Measurements from ENCODE around the gene SLC6A3.

The SLC6A3 gene

DNA sequence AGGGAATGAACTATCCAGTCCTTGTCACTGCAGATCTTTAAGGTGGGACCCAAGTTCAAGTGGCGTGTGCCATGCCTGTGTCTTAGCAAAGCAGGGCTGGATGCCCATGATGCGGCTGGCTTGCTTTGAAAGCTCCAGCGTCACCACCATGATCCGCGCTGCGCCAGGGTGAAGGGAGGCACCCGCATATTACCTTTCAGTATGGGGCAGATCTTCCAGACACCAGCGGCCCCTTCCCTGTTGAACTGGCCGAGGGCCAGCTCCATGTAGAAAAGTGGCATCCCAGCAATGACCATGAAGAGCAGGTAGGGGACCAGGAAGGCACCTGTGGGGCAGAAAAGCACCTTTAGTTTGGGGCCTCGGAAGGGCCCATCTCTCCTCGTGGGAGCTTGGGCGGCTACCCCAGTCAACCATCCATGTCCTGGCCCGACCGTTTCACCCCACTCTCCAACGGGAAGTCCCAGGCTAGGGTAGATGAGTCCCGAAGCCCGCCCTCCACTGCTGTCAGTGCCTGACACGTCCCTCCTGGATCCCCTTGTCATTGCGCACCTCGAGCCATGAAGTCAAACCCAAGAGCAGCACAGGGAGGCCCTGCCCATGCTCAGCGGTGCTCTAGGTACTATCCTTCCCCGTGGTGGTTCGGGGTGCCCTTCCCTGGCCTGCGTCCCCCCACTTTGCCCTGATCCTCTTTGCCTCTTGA, 3.9 kb downstream of the SLC6A3 start:
- peaks cover 51% of the 10 kb centered on the region for H3K27me3 ChIP-seq
- no peak overlapping the region for H3K4me3 ChIP-seq (ENCODE audit: low read depth, low read length)

DNA sequence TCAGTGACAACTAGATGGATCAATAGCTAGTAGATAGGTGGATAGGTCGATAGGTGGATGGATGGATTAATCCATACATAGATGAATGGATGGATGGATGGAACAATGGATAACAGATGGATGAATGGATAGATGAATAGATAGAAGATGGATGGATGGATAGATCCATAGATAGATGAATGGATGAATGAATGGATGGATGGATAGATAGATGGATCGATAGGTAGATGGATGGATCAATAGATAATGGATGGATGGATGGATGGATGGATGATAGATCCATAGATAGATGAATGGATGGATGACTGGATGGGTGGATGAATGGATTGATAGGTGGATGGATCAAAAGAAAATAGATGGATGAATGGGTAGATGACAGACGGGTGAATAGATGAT, 5.1 kb downstream of the SLC6A3 start:
- no peak for DNase-seq
- Histone ChIP-seq H3K4me3 (ENCODE audit: low read depth, low read length) (no peak overlapping the region), H3K4me1 (0 out of 2 replicates have a peak, but pooled peaks cover 3% of the 10 kb centered on the region), H3K9me3 (no peaks in the 10 kb centered on the region; the same call in none of the 2 replicates), H3K36me3 (no peaks in the 10 kb centered on the region), H3K27me3 (peaks cover 39% of the 10 kb centered on the region)
- TF ChIP-seq, protein P1, sequence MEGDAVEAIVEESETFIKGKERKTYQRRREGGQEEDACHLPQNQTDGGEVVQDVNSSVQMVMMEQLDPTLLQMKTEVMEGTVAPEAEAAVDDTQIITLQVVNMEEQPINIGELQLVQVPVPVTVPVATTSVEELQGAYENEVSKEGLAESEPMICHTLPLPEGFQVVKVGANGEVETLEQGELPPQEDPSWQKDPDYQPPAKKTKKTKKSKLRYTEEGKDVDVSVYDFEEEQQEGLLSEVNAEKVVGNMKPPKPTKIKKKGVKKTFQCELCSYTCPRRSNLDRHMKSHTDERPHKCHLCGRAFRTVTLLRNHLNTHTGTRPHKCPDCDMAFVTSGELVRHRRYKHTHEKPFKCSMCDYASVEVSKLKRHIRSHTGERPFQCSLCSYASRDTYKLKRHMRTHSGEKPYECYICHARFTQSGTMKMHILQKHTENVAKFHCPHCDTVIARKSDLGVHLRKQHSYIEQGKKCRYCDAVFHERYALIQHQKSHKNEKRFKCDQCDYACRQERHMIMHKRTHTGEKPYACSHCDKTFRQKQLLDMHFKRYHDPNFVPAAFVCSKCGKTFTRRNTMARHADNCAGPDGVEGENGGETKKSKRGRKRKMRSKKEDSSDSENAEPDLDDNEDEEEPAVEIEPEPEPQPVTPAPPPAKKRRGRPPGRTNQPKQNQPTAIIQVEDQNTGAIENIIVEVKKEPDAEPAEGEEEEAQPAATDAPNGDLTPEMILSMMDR (IDR thresholded peaks at IDR 0.05; ENCODE audit: low read depth, low read length), result no peak

More for the DNA sequence above, 3.9 kb downstream of the SLC6A3 start:
- Histone ChIP-seq H3K4me1 (0 out of 2 replicates have a peak, but pooled peaks cover 3% of the 10 kb centered on the region), H3K36me3 (no peaks in the 10 kb centered on the region), H3K9me3 (peaks cover 2% of the 10 kb centered on the region)
- DNase-seq, result no peak
- TF ChIP-seq, protein P1 (IDR thresholded peaks at IDR 0.05; ENCODE audit: low read depth, low read length), result no peak

DNA sequence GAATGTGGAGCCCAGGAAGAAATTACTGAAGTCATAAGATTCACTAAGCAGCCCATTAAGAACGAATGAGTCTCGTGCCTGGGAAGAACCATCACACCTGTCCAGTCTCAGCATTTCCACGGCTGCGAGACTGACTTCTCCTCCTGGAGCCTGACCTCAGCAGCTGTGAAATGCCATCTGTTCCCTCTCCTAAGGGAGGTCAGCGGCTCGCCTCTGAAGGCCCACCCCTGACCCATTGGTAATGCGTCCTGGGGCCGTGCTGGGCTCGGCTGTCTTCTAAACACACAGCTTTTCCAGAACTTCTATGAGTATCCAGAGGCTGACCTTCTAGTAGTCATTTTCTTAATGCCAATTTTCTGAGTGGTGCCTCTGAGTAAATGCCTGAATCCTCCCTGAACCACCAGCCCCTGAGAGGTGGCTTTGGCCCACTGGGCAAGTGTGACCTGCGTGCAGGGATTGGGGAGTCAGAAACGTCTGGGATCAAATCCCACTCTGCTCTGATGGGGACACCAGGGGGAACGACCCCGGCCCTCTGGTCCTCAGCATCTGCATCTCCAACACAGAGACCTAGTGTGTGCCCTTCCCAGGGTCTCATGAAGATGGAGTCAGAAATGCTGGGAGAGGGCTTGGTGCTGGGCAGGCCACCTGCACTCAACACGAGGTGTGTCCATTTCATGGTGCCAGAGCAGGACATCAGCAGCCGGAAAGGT, 5.7 kb downstream of the SLC6A3 start:
- peaks cover 34% of the 10 kb centered on the region for H3K27me3 ChIP-seq
- no peak overlapping the region for H3K4me3 ChIP-seq (ENCODE audit: low read depth, low read length)
- H3K36me3 ChIP-seq, result no peaks in the 10 kb centered on the region
- TF ChIP-seq, protein P1 (IDR thresholded peaks at IDR 0.05; ENCODE audit: low read depth, low read length), result no peak
- H3K9me3 ChIP-seq, result no peaks in the 10 kb centered on the region; the same call in none of the 2 replicates
- 0 out of 2 replicates have a peak, but pooled peaks cover 3% of the 10 kb centered on the region for H3K4me1 ChIP-seq
- DNase-seq, result no peak

DNA sequence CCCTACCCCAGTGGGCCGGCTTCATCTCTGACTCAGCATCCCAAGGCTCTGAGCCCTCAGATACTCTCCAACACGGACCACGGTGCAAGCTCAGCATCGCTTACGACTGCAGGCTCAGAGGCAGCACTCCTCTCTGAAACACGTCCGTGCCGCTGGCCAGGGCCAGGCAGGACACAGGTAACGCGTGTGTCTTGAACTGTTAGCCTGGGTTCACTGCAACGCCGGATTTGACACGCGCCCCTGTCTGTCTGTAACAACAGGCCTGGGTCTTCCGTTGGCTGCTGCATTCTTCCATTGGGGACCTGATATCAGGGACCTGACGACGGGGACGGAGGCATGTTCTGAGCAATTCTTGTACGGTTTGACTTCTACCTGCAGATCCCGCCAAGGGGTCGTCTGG, 6.4 kb downstream of the SLC6A3 start:
- Histone ChIP-seq H3K9me3 (no peaks in the 10 kb centered on the region; the same call in 1 of the 2 replicates), H3K36me3 (no peaks in the 10 kb centered on the region), H3K27me3 (peaks cover 27% of the 10 kb centered on the region), H3K4me1 (0 out of 2 replicates have a peak, but pooled peaks cover 3% of the 10 kb centered on the region), H3K4me3 (ENCODE audit: low read depth, low read length) (no peak overlapping the region)
- DNase-seq, result no peak
- TF ChIP-seq, protein P1 (IDR thresholded peaks at IDR 0.05; ENCODE audit: low read depth, low read length), result no peak

DNA sequence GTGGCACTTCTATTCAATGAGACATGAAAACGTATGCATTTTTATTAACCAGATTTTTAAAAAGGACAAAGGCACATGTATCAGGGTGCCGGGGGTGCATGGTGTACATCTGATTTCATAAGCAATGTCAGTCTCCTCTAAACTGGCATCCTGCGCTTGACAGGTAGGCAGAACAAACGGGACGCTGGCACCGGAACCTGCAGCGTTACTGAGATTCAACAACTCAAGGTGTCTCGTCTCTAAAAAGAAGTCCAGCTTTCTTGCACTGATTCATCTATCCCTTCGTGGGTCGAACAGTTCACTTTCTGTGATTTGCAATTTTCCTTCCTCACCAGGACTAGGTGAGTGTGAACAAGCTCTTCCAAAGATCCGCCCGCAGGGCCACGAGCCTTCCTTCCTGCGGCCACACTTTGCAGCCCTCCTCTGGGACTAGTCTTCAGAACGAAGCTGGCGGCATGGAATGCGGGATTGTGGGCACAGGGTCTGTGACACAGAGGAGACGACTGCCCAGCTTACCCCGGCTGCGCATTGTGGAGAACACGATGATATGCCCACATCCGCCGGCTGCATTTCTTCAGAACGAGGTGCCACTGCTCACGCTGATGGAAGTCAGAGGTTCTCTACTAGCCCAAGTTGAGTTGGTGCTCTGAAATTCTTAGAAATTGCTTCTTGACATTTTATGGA, 7.2 kb downstream of the SLC6A3 start:
- DNase-seq, result no peak
- H3K9me3 ChIP-seq, result no peaks in the 10 kb centered on the region; the same call in 1 of the 2 replicates
- H3K36me3 ChIP-seq, result no peaks in the 10 kb centered on the region
- 0 out of 2 replicates have a peak, but pooled peaks cover 3% of the 10 kb centered on the region for H3K4me1 ChIP-seq
- TF ChIP-seq, protein P1 (IDR thresholded peaks at IDR 0.05; ENCODE audit: low read depth, low read length), result no peak
- H3K27me3 ChIP-seq, result peaks cover 18% of the 10 kb centered on the region
- H3K4me3 ChIP-seq (ENCODE audit: low read depth, low read length), result no peak overlapping the region

All from BE2C (cell line).